ENCODE measurements around the gene STOX1.

- TF ChIP-seq EGR1 (IDR thresholded peaks at IDR 0.05; ENCODE audit: borderline replicate concordance, low read depth, low read length) (no peak), POLR2A (IDR thresholded peaks at IDR 0.05; ENCODE audit: control extremely low read depth in 1 of 2, low read depth in 2 of 2, low read length in 2 of 2) (no peak), EP300 (IDR thresholded peaks at IDR 0.05; ENCODE audit: borderline replicate concordance in 1 of 2, low read depth in 2 of 2, low read length in 2 of 2) (no peak), EZH2 (IDR thresholded peaks at IDR 0.05; ENCODE audit: low read depth, low read length, severe bottlenecking) (no peak), CEBPB (IDR thresholded peaks at IDR 0.05; ENCODE audit: low read depth, low read length) (no peak), TBP (IDR thresholded peaks at IDR 0.05; ENCODE audit: low read depth, low read length) (no peak), SP2 (IDR thresholded peaks at IDR 0.05; ENCODE audit: low read length) (no peak), CTCF (IDR thresholded peaks at IDR 0.05; ENCODE audit: control extremely low read depth in 1 of 3, insufficient read depth in 1 of 3, low read depth in 1 of 3, low read length in 3 of 3) (no peak), RBBP5 (IDR thresholded peaks at IDR 0.05; ENCODE audit: borderline replicate concordance, low read depth, low read length) (no peak), POLR2AphosphoS5 (IDR thresholded peaks at IDR 0.05; ENCODE audit: low read depth, low read length) (no peak), CHD2 (IDR thresholded peaks at IDR 0.05; ENCODE audit: low read length) (no peak), YY1 (IDR thresholded peaks at IDR 0.05; ENCODE audit: low read depth, low read length) (no peak), RFX5 (IDR thresholded peaks at IDR 0.05; ENCODE audit: borderline replicate concordance, low read depth, low read length) (no peak), USF2 (IDR thresholded peaks at IDR 0.05; ENCODE audit: low read length) (no peak)
Observed at GRCh38 chr10:68880181-68880580, 52.9 kb downstream of the STOX1 start.

Measured in H1 (cell line).